ENCODE data around the gene IRX5.
A peak's percentile ranks its signal among the peaks of the same experiment; 100 is the strongest.

IRX5 gene

DNA sequence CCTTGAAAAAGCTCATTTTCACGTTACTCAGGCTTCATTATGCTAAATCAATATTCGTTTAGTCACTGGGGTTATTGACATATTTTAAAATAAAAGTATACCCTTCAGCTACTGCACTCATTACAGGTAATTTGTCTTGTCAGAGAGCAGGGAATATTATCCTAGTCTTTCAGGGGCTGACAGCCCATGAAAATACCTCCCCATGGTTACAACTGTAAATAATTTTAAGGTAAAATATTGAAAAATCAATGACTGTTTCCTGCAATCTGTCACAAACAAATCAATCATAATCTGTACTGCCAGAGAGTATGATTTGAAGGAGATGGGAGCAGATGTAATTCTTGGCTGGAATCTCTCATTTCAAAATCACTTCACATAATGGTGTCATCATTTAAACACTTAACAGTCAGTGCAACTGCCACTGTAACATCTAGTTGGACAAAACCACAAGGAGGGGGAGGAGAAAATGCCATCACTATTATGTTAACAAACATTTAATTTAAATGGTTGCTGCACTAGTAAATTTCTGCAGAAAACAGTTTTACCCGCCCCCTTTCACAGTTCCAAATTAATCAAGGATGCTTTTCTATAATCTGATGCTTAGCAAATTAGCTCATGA, 9.3 kb upstream of the IRX5 start:
- in situ Hi-C loops (cut with HindIII; ENCODE audit: low sequenced_read_pairs): no loop called here
- H3K4me3 ChIP-seq (ENCODE audit: low read depth, low read length): no peak overlapping the region
- TF ChIP-seq, protein P1, sequence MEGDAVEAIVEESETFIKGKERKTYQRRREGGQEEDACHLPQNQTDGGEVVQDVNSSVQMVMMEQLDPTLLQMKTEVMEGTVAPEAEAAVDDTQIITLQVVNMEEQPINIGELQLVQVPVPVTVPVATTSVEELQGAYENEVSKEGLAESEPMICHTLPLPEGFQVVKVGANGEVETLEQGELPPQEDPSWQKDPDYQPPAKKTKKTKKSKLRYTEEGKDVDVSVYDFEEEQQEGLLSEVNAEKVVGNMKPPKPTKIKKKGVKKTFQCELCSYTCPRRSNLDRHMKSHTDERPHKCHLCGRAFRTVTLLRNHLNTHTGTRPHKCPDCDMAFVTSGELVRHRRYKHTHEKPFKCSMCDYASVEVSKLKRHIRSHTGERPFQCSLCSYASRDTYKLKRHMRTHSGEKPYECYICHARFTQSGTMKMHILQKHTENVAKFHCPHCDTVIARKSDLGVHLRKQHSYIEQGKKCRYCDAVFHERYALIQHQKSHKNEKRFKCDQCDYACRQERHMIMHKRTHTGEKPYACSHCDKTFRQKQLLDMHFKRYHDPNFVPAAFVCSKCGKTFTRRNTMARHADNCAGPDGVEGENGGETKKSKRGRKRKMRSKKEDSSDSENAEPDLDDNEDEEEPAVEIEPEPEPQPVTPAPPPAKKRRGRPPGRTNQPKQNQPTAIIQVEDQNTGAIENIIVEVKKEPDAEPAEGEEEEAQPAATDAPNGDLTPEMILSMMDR (IDR thresholded peaks at IDR 0.05; ENCODE audit: low read depth, low read length, missing control alignments): no peak
- no peak for DNase-seq (ENCODE audit: low read depth)

DNA sequence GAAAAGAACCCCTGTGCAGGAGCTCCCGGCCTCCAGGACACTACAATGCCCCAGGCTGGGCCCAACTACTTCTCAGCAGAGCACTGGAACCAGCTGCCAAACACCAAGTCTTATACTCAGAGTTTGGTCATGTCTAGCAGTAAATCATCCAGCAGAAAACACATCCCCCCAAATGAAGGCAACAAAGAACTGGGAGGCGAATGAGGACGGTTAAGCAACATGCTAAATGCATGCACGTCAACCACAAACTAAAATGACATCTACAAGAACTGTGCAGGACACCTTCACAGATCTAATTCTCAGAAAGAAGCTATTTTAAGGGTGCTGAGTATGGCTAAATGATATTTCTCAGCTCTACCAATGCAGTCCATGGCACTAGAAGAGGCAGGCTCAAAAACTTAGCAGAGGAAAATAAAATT, 7.6 kb upstream of the IRX5 start:
- no peak overlapping the region for H3K4me3 ChIP-seq (ENCODE audit: low read depth, low read length)
- TF ChIP-seq, protein P1 (IDR thresholded peaks at IDR 0.05; ENCODE audit: low read depth, low read length, missing control alignments): no peak
- no peak for DNase-seq (ENCODE audit: low read depth)
- in situ Hi-C loops (cut with HindIII; ENCODE audit: low sequenced_read_pairs): no loop called here

DNA sequence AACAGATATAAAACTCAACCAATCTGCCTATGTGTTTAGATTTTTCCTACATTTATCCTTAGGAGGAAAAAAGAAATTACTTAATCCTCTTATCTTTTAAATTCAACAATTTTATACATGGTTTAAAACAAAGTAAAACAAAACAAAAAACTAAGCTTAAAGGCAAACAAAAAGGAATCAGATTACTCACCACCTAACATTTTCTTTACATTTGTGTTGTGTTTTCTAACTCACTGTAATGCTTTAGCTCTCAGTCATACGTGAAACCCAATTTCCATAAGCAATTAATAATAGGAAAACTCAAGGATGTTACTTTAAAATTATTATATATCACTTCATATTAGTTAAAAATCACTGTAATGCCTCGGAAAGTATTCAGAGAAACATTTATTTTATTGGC, 6.7 kb upstream of the IRX5 start:
- TF ChIP-seq, protein P1 (IDR thresholded peaks at IDR 0.05; ENCODE audit: low read depth, low read length, missing control alignments): no peak
- no peak overlapping the region for H3K4me3 ChIP-seq (ENCODE audit: low read depth, low read length)
- in situ Hi-C loops (cut with HindIII; ENCODE audit: low sequenced_read_pairs): no loop called here
- no peak for DNase-seq (ENCODE audit: low read depth)

DNA sequence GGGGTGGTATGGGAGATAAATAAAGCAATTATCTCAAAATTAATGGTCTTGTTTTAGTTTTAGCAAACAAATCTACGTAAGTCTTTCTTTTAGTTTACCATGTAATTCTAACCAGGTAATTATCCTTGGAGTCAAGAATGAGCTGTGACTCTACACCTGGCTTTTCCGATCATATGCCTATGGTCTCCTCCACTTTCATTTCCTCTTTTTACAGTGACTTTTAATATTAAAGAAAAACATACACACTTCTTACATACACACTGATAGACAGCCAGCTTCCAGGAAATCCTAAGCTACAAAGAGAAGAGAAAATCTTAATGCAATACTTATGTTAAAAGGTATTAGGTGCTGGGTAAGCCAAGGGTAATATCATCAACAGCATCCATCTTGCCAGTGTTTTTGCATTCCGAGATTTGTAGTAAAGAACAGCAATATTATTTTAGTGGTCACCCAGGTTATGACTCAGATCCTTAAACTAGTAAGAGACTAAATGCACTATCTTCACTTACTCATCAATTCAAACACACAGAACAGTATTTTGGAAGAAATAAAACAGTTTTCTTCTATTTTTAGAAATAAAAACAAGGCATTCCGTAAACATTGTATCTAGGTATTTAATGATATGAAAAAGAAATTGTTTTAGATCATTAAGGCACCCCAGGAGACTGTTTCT, 4.4 kb upstream of the IRX5 start:
- in situ Hi-C loops (cut with HindIII; ENCODE audit: low sequenced_read_pairs): no loop called here
- TF ChIP-seq, protein P1 (IDR thresholded peaks at IDR 0.05; ENCODE audit: low read depth, low read length, missing control alignments): no peak
- DNase-seq (ENCODE audit: low read depth): no peak
- H3K4me3 ChIP-seq (ENCODE audit: low read depth, low read length): peak overlapping the region; percentile 78

DNA sequence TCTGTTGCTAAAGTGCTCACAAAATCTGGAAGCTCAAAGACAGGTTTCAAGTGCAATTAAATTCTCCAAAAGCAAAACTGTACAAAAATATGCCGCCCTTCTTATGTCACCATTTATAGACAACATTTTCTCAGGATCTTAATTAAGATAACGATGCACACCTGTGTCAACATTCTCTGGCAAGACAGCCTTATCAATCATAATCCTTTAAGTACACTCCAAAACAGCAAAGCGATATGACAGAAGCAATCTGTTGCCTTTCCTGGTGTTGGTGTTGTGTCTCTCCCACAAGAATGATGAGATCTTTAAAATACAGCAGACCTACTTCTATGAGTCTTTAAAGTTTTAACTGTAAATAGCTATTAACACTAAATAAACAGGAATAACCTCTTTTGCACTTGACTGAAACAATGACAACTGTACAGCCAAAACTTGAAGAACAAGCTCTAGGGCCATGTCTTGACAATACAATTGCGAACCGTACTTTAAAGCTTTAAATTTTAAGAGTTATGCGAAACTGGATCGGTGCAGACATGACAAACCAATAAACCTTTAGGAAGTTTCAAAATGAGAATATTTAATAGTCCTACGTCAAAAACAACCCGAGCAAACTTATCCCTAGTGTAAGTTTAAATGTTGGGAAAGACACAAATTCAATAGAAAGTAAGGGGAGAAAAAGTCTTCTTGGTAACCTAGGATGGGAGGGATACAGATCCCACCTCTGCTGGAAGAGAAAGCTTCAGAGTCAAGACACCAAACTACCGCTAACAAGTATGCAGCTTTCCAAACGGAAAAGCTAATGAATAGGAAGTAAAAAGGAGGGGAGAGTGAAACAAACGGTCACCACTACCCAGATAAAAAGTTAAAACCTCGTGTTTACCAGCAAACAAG, 3.3 kb upstream of the IRX5 start:
- no peak for DNase-seq (ENCODE audit: low read depth)
- in situ Hi-C loops (cut with HindIII; ENCODE audit: low sequenced_read_pairs): no loop called here
- TF ChIP-seq, protein P1 (IDR thresholded peaks at IDR 0.05; ENCODE audit: low read depth, low read length, missing control alignments): no peak
- peak overlapping the region; percentile 78 for H3K4me3 ChIP-seq (ENCODE audit: low read depth, low read length)

DNA sequence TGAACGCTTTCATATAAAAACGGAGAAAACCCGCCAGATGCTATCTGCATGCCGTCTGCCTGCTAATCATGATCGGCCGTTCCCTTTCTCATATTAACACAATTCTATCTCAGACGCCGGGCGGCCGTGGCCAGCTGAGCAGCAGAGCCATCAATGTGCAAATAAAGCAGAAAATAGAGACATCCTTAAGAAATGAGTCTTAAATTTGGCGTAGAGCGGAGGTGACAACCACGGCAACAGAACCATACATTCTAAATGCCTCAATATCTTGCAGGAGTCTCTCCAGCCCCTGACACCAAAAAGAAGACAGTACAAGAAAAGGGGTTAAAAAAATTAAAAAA, 2.7 kb upstream of the IRX5 start:
- DNase-seq (ENCODE audit: low read depth): no peak
- TF ChIP-seq, protein P1 (IDR thresholded peaks at IDR 0.05; ENCODE audit: low read depth, low read length, missing control alignments): no peak
- in situ Hi-C loops (cut with HindIII; ENCODE audit: low sequenced_read_pairs): no loop called here
- peak overlapping the region; percentile 78 for H3K4me3 ChIP-seq (ENCODE audit: low read depth, low read length)

All from astrocyte of the cerebellum (primary cell).